Astrocyte (in vitro differentiated cells and primary cell): ENCODE data around the gene PFKL. TPM values are rescaled to one million over a fixed set of nuclear protein-coding genes. Genes with fewer than 3 reads are reported as not detected.

ENCODE experiments used
- DNase-seq: peaks from one replicate; pipeline ENCODE4 v3.0.0-alpha.2; 2010; ENCODE audit warnings: low read depth
- FAIRE-seq: peaks from 2 replicates; lab custom pipeline; 2011; peaks lifted over from hg19 to GRCh38; lab: Jason Lieb, UNC
- H2AFZ ChIP-seq: 2 replicates; pipeline ENCODE4 v1.6.0; 2012; ENCODE audit warnings: low read depth, low read length, inconsistent platforms
- H3K27ac ChIP-seq: 2 replicates; pipeline ENCODE4 v1.5.1; 2011; ENCODE audit warnings: low read depth, low read length, inconsistent platforms
- H3K27me3 ChIP-seq: 2 replicates; pipeline ENCODE4 v1.6.0; 2011; ENCODE audit warnings: low read length, inconsistent platforms; ENCODE audit not compliant: insufficient read depth
- H3K36me3 ChIP-seq: 2 replicates; pipeline ENCODE4 v1.5.1; 2011; ENCODE audit warnings: low read length, inconsistent platforms; ENCODE audit not compliant: insufficient read depth
- H3K4me1 ChIP-seq: 2 replicates; pipeline ENCODE4 v1.5.1; 2011; ENCODE audit warnings: low read length, inconsistent platforms; ENCODE audit not compliant: insufficient read depth
- H3K4me2 ChIP-seq: 2 replicates; pipeline ENCODE4 v1.6.0; 2012; ENCODE audit warnings: low read length, inconsistent platforms
- H3K4me3 ChIP-seq: 2 replicates; pipeline ENCODE4 v1.5.1; 2011; ENCODE audit warnings: low read depth, mild to moderate bottlenecking, low read length, inconsistent platforms; ENCODE audit not compliant: insufficient read depth
- H3K79me2 ChIP-seq: 2 replicates; pipeline ENCODE4 v1.6.0; 2012; ENCODE audit warnings: mild to moderate bottlenecking, low read length, inconsistent platforms; ENCODE audit not compliant: insufficient read depth
- H3K9ac ChIP-seq: 2 replicates; pipeline ENCODE4 v1.6.0; 2012; ENCODE audit warnings: mild to moderate bottlenecking, low read length, inconsistent platforms
- H3K9me3 ChIP-seq: 2 replicates; pipeline ENCODE4 v1.5.1; 2012; ENCODE audit warnings: low read depth, mild to moderate bottlenecking, low read length, inconsistent platforms; ENCODE audit not compliant: insufficient read depth
- H4K20me1 ChIP-seq: 2 replicates; pipeline ENCODE4 v1.6.0; 2012; ENCODE audit warnings: low read length, inconsistent platforms; ENCODE audit not compliant: insufficient read depth
- H3K27ac Mint-ChIP-seq: one replicate; pipeline ENCODE4 v1.8.0; 2021; ENCODE audit warnings: mild to moderate bottlenecking, mixed read lengths; ENCODE audit not compliant: unreplicated experiment
- H3K27me3 Mint-ChIP-seq: one replicate; pipeline ENCODE4 v1.8.0; 2021; ENCODE audit warnings: low read depth, mixed read lengths; ENCODE audit not compliant: unreplicated experiment
- H3K36me3 Mint-ChIP-seq: one replicate; pipeline ENCODE4 v1.8.0; 2021; ENCODE audit warnings: low read depth, mixed read lengths; ENCODE audit not compliant: unreplicated experiment
- H3K4me1 Mint-ChIP-seq: one replicate; pipeline ENCODE4 v1.8.0; 2021; ENCODE audit warnings: low read depth, mixed read lengths; ENCODE audit not compliant: unreplicated experiment
- H3K4me3 Mint-ChIP-seq: one replicate; pipeline ENCODE4 v1.8.0; 2021; ENCODE audit warnings: mild to moderate bottlenecking, moderate library complexity, mixed read lengths; ENCODE audit not compliant: unreplicated experiment
- H3K9me3 Mint-ChIP-seq: one replicate; pipeline ENCODE4 v1.8.0; 2021; ENCODE audit warnings: mild to moderate bottlenecking, mixed read lengths; ENCODE audit not compliant: unreplicated experiment
- EZH2 ChIP-seq: IDR thresholded peaks from 2 replicates; pipeline ENCODE4 v1.6.1; 2012; ENCODE audit warnings: mild to moderate bottlenecking, low read length, inconsistent platforms; ENCODE audit not compliant: insufficient read depth
- total RNA-seq: library from RNA; stranded (reverse); gene quantifications from 2 replicates; pipeline ENCODE4 v1.2.1, GENCODE V29; 2021
- TF ChIP-seq, protein P1 (sequence below): IDR thresholded peaks from 2 replicates; pipeline ENCODE4 v1.5.1; 2011; ENCODE audit warnings: low read depth, mild to moderate bottlenecking, inconsistent platforms, low read length, moderate library complexity; ENCODE audit not compliant: insufficient read depth

PFKL gene
- total RNA-seq, 1 donor from 2014 or later: 109 TPM

DNA sequence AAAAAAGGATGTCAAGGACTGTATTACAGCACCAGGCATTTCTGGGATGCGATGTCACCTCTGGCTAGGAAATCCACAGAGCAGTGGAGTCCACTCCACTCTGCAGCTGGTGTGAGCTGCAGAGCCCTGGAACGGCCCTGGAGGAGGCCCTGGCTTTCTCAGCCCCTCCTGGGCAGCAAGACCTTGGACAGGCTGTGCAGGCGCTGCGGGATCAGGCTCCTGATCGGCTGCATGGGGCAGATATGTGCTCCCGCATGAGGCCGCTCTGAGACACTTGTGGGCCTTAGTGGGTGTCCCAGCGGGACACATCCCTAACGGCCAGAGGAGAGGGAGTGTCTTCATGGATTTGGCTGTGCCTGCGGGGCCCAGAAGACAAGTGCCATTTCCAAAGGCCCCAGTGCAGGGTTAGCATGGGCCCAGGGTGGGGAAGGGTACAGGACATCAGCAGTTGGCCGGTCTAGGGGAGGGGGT is 44.3 kb upstream of the PFKL start:
- Histone ChIP-seq H3K9ac (no peak overlapping the region), H3K27me3 (peaks cover 5% of the 10 kb centered on the region)
- DNase-seq: peak; percentile 6

GRCh38 chr21:44258056-44258725 is 41.7 kb upstream of the PFKL start:
- FAIRE-seq (no peak), DNase-seq (no peak)
- H3K36me3 ChIP-seq: no peaks in the 10 kb centered on the region
- no peak overlapping the region for H3K4me3 Mint-ChIP-seq
- H3K4me1 Mint-ChIP-seq: peaks cover 6% of the 10 kb centered on the region
- TF ChIP-seq, protein P1, sequence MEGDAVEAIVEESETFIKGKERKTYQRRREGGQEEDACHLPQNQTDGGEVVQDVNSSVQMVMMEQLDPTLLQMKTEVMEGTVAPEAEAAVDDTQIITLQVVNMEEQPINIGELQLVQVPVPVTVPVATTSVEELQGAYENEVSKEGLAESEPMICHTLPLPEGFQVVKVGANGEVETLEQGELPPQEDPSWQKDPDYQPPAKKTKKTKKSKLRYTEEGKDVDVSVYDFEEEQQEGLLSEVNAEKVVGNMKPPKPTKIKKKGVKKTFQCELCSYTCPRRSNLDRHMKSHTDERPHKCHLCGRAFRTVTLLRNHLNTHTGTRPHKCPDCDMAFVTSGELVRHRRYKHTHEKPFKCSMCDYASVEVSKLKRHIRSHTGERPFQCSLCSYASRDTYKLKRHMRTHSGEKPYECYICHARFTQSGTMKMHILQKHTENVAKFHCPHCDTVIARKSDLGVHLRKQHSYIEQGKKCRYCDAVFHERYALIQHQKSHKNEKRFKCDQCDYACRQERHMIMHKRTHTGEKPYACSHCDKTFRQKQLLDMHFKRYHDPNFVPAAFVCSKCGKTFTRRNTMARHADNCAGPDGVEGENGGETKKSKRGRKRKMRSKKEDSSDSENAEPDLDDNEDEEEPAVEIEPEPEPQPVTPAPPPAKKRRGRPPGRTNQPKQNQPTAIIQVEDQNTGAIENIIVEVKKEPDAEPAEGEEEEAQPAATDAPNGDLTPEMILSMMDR: no peak
- TF ChIP-seq EZH2: no peak
- no peak overlapping the region for H3K27ac Mint-ChIP-seq
- no peaks in the 10 kb centered on the region for H3K36me3 Mint-ChIP-seq
- H3K4me3 ChIP-seq: no peak overlapping the region
- H3K9ac ChIP-seq: no peak overlapping the region
- peaks cover 5% of the 10 kb centered on the region for H3K27me3 ChIP-seq
- no peaks in the 10 kb centered on the region for H3K9me3 ChIP-seq
- H3K4me2 ChIP-seq: no peak overlapping the region
- H3K9me3 Mint-ChIP-seq: peaks cover 3% of the 10 kb centered on the region
- no peak overlapping the region for H2AFZ ChIP-seq
- no peaks in the 10 kb centered on the region for H4K20me1 ChIP-seq
- H3K79me2 ChIP-seq: no peaks in the 10 kb centered on the region
- peaks cover 27% of the 10 kb centered on the region for H3K27me3 Mint-ChIP-seq
- no peak overlapping the region for H3K27ac ChIP-seq
- H3K4me1 ChIP-seq: no peaks in the 10 kb centered on the region

More for the DNA sequence above, 44.3 kb upstream of the PFKL start:
- Mint-ChIP-seq H3K9me3 (peaks cover 3% of the 10 kb centered on the region), H3K36me3 (no peaks in the 10 kb centered on the region), H3K4me3 (no peak overlapping the region), H3K27me3 (peaks cover 22% of the 10 kb centered on the region), H3K4me1 (peaks cover 6% of the 10 kb centered on the region), H3K27ac (no peak overlapping the region)
- FAIRE-seq: no peak
- Histone ChIP-seq H3K79me2 (no peaks in the 10 kb centered on the region), H3K9me3 (no peaks in the 10 kb centered on the region), H3K36me3 (no peaks in the 10 kb centered on the region), H4K20me1 (no peaks in the 10 kb centered on the region), H3K4me2 (no peak overlapping the region), H3K4me1 (no peaks in the 10 kb centered on the region), H3K27ac (no peak overlapping the region), H3K4me3 (no peak overlapping the region), H2AFZ (no peak overlapping the region)
- TF ChIP-seq EZH2: no peak
- TF ChIP-seq, protein P1: no peak

GRCh38 chr21:44259082-44259705 is 40.7 kb upstream of the PFKL start:
- FAIRE-seq: no peak
- H4K20me1 ChIP-seq: no peaks in the 10 kb centered on the region
- peaks cover 3% of the 10 kb centered on the region for H3K9me3 Mint-ChIP-seq
- H3K4me2 ChIP-seq: no peak overlapping the region
- H3K36me3 Mint-ChIP-seq: no peaks in the 10 kb centered on the region
- no peak overlapping the region for H3K4me3 Mint-ChIP-seq
- no peak overlapping the region for H3K4me3 ChIP-seq
- DNase-seq: peak; percentile 1
- no peak overlapping the region for H3K27ac ChIP-seq
- peaks cover 27% of the 10 kb centered on the region for H3K27me3 Mint-ChIP-seq
- H3K9ac ChIP-seq: no peak overlapping the region
- H3K27ac Mint-ChIP-seq: no peak overlapping the region
- peaks cover 6% of the 10 kb centered on the region for H3K4me1 Mint-ChIP-seq
- H3K79me2 ChIP-seq: no peaks in the 10 kb centered on the region
- TF ChIP-seq EZH2: no peak
- TF ChIP-seq, protein P1: no peak
- peaks cover 5% of the 10 kb centered on the region for H3K27me3 ChIP-seq
- H3K4me1 ChIP-seq: no peaks in the 10 kb centered on the region
- H3K36me3 ChIP-seq: no peaks in the 10 kb centered on the region
- H2AFZ ChIP-seq: no peak overlapping the region
- H3K9me3 ChIP-seq: no peaks in the 10 kb centered on the region
